IPS DF 19.7 (cell line): ENCODE data around the gene KIF26B.
"Not testable (repeated sequence)": the region's sequence is repeated elsewhere in the genome, so short reads cannot be mapped to it uniquely, and the experiment has no call there.

Experiments
- DNase-seq: peaks from one replicate; pipeline ENCODE4 v3.0.0-alpha.2; 2013; ENCODE audit warnings: low read depth, low spot score

Gene KIF26B

DNA sequence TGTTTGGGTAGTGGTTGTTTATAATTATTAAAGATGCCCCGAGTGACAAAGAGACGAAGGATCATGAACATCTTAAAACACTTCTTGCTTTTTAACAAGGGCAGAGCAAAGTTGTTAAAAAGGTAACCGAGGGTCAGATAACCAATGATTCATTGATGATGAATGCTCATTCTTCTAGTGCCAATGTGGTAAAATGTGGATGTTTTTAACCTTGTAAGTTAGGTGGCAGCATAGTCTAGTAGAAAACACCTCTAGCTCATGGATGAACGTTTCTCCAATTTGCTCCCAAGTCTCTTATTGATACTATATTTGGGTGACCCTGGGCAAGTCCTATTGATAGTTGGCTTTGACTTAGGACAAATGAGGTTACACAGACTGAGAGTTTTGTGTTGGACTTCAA, 167.9 kb downstream of the KIF26B start:
- DNase-seq: no peak

DNA sequence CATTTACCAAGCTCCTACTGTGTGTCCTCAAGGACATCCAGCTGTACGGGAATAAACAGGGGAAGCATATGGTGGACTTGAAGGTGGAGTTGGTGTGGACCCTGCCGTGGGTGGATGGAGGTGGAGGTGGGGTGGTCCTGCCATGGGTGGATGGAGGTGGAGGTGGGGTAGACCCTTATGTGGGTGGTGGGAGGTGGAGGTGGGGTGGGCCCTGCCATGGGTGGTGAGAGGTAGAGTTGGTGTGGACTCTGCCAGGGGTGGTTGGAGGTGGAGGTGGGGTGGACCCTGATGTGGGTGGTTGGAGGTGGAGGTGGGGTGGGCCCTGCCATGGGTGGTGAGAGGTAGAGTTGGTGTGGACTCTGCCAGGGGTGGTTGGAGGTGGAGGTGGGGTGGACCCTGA, 169.0 kb downstream of the KIF26B start:
- DNase-seq: not testable (repeated sequence)

DNA sequence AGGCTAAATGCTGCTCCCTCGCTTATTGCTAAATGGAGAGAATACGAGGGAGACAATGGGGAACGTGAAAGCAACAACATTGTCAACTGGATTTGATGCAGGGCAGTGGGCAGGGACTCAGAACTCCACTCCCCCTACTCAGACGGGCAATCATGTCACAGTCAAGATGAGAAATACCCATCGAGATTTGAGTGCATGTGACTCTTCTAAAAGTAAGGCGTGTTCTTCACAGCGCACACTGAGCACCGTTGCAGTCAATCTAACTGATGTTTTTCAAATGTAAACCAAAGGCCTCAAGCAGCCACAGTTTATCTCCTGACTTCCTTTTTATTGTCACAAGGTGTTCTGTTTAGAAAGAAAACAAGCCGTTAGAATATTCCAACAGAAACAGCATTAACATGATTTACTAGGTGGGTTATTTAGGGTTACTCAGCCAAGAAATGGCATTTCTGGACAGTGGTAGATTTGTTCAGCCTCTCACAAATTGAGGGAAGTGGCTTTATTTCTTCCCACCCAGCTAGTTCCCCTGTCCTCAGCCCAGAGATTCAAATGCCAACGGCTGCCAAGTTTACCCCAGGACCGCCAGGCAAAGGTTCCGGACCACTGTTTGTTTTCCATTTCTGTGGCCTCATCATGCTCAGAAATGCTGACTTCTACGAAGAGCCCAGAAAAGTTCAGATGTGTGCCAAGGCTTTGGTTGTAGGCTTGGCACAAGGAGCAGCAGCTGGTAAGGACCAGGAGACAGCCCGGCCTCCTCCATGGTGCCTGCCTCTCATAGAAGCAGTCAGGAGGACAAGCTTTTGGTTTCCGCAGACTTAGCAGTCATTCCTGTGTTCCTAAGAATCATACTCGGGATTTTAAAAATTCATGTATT, 171.4 kb downstream of the KIF26B start:
- DNase-seq: no peak

DNA sequence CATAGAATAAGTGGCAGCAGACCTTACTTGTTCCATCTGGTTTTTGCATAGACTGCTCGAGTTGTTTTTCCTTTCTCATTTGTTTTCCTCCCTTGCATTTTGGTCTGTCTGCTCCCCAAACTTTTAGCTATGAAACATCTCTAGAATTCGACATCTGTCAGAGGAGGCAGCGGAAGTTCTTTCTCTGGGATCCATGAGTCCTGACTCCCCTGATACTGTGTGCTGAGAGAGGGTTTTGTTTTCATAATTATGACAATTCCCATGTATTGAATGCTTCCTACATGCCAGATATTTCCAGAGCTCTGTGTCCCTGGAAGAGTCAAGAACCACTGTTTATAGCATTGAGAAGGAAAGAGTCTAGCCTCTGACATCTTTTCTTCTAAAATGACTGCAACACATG, 172.6 kb downstream of the KIF26B start:
- DNase-seq: no peak

DNA sequence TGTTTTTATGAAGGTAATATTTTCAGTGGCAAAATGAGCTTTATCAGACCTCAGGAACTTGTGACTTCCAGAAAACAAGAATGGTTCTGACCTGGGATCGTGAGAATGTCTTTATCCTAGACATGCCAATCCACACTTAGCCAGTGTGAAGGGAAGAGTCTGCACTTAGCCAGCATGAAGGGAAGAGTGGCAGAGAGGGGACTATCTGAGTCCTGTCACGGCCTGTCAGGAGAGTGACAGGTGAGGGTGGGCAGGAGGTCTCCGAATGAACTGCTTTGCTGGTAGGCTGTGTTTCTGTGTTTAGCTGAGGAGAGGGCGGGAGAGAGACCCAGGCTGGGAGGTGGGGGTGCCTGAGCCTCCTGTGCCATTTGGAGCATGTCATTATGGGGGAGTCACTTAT, 173.1 kb downstream of the KIF26B start:
- no peak for DNase-seq

DNA sequence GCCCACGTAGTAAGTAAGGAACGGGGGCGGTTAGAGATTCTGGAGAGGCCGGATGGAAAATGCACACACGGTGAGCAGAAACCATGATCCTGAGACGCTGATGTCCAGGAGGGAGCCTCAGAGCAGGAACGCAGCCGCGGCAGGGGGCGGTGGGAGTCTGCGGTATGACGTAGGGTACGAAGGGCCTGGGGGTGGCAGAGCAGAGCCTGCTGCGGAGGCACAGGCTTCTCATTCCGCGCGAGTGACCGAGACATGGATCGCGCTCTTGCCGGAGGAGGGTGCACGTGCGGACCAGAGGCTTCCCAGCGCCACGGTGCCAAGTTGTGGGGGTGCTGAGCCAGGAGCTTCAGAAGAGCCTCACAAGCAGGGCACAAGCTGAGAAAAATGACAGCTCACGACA, 176.2 kb downstream of the KIF26B start:
- DNase-seq: no peak

DNA sequence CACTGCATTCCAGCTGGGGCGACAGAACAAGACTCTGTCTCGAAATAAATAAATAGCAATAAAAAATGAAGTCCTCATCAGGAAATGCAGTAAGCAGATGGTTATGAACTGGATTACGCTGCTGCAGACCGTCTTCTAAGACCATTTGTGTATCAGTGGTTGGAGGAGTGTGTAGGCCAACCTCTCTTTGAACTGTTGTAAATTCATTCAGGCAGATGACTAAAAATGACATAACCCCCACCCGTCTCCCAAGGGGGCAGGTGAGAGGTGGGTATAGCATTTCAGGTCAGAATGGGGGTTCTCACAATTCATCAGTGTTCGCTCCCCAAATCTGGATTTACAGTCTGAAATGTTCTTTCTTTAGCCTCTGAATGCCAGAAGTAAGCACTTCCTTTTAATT, 177.3 kb downstream of the KIF26B start:
- no peak for DNase-seq

DNA sequence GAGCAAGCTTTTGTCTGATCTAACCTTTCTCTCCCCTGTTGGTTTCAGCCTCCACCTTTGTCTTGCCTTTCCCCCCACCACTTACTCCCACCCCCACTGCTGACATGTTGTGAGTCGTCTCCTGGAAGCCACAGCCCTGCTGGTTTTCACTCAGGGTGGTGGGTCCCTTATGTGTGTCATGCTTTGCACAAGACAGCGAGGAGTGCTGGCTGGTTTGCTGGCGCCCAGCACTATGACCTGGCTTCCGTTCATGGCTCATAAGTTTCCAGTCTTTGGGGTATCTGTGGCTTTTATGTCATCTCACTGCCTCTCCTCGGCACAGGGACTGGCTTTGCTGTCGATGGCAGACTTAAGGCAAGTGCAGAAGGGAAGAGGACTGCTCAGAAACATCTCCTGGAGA, 177.7 kb downstream of the KIF26B start:
- DNase-seq: no peak

DNA sequence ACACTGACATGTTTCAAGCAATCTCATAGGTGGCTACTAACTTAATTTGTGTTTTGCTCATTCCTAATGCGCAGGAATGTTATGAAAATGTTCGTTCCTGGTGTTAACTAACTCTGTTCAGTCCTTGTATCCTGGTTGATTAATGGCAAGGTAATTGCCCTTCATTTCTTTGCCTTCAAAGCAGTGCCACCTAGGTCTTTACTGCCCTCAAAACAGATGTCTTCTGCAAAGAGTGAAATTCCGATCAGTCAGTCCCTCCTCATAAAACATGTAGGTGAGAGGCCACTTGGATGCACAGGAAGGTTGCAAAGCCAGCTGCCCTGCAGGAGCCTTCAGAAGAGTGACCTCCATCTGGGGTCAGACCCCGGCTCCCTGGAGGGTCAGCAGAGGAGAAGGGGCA, 179.4 kb downstream of the KIF26B start:
- DNase-seq: no peak

DNA sequence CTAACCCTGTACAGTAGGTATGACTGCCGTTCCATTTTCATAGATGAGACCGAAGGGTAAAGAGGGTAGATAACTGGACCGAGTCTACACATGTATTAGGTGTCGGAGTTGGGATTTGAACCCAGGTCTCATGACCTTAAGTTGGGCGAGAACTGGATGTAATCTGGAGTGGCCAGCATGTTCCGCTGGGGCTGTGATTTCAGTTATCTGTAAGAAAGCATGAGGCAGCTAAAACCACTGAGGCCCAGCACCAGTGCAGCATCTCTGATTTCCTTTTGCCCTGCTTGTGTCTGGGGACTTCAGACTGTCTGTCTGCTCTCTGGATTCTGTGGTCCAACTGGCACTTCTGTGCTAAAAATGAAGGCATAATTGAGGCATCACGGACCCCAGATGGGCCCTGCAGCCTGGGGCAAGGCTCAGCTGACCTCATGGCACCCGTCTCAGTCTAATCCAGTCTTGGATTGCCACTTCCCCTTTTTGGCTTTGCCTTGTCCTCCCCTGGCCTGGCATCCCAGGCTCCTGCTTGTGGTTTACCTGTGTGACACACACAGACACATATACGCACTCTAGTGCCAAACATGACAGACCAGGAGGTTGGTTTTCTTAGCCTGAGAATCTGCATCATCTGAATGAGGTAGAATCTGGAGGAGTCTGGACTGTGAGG, 180.2 kb downstream of the KIF26B start:
- DNase-seq: no peak

DNA sequence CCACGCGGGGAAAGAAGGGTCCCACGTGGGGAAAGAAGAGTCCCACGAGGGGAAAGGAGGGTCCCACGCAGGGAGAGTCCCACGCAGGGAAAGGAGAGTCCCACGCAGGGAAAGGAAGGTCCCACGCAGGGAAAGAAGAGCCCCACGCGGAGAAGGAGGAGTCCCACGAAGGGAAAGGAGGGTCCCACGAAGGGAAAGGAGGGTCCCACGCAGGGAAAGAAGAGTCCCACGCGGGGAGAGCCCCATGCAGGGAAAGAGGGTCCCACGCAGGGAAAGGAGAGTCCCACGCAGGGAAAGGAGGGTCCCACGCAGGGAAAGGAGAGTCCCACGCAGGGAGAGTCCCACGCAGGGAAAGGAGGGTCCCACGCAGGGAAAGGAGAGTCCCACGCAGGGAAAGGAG, 180.9 kb downstream of the KIF26B start:
- not testable (repeated sequence) for DNase-seq

DNA sequence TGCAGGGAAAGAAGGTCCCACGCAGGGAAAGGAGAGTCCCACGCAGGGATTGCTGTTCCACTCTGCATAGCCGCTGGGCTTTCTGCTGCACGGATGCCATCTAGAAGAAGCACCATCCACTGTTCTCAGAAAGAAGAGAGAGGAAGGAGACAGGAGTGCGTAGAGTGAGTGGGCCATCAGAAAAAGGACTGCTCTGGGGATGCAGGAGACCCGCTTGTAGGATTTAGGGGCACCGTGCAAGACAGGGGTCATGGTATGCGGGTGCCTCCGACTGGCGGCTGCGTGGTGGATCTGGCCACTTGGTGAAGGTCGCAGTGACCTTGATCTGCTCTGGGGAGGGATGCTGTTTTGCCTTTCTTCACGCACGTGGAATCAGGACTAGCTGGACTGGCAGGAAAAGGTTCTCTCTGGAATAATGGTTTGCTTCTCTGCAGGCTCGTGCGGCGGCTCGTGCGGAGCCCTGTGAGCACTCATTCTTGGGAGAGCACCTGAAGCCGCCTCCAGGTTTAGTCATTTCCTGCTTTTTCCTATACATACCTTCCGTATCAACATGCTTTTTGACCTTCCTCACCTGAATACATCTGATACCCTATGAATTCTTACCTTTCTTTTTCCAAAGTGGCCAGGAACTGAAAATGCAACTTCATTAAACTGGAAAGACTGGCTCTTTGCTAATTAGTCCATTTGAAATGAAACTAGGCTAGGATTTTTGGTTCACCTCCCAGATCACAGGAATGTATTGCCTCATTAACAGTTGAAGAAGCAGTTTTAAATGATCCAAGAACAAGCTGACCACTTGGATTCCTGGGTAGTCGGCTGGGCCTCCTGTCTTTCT, 181.6 kb downstream of the KIF26B start:
- no peak for DNase-seq

DNA sequence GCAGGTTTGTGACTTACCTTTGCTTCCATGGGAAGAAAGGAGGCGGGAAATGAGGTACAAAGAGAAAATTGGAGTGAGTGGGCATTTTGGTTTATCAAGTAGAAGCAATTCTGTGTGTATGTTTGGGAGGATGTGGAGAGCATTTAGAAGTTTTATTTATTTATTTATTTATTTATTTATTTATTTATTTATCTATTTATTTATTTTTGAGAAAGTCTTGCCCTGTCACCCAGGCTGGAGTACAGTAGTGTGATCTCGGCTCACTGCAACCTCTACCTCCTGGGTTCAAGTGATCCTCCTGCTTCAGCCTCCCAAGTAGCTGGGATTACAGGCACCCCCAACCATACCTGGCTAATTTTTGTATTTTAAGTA, 182.2 kb downstream of the KIF26B start:
- DNase-seq: not testable (repeated sequence)

DNA sequence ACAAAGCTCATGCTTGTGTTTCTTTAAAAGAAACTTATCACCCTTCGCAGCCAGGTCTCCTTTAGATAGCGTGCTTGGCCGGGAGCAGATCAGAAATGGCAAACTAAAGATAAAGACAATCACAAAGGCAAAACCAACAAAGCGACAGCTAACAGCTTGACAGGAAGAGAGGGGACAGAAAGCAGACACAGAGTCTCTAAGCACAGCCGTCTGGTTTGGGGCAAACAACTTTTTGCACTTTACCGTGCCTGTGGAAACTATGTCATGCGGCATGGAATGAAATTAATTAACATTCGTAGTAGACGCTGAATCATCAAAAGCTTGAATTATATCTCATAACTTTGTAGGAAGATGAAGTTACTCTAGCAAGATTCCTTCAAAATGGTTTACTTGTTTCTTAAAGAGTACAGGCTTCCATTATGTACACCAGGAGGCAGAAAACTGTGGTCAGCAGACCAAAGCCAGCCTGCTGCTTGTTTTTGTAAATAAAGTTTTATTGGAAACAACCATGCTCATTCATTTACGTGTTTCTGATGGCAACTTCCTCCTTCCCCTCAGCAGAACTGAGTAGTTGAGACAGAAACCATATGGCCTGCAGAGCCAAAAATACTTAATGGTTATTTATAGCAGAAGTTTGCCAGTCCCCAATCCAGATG, 183.2 kb downstream of the KIF26B start:
- no peak for DNase-seq

DNA sequence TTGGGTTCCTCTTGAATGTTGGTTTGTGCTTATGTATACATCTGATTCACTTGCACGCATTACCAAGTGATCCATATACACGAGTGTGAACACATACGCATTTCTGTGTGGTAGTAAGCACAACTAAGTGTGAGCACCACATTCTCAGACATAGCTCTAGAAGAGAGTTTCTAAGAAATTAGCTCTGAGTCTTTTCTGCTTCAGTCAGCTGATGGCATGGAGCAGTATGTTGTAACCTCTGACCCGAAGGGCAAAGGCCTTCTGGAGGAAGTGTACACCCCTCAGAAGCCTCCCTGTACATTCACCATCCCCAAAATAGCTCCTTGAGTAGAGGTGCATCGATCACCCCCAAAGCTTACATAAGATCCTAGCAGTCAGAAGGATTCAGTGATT, 183.7 kb downstream of the KIF26B start:
- DNase-seq: no peak

DNA sequence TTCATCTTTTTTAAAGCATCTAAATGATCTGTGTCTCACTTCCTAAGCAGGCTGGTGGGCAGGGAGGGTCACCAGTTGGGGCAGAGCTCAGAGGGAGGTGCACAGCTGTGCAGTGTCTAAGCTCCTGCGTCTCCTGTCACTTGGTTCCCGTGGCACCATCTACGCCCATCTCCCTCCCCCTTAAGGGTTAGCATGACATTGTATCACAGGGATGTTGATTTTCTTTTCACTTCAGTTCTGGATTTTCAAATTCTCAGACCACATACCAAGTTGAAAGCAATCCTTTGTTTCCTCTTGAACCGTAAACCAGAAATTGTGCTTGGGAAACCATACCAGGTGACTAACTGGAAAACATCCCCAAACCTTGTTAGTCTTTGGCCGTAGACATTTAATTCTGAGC, 187.0 kb downstream of the KIF26B start:
- no peak for DNase-seq

DNA sequence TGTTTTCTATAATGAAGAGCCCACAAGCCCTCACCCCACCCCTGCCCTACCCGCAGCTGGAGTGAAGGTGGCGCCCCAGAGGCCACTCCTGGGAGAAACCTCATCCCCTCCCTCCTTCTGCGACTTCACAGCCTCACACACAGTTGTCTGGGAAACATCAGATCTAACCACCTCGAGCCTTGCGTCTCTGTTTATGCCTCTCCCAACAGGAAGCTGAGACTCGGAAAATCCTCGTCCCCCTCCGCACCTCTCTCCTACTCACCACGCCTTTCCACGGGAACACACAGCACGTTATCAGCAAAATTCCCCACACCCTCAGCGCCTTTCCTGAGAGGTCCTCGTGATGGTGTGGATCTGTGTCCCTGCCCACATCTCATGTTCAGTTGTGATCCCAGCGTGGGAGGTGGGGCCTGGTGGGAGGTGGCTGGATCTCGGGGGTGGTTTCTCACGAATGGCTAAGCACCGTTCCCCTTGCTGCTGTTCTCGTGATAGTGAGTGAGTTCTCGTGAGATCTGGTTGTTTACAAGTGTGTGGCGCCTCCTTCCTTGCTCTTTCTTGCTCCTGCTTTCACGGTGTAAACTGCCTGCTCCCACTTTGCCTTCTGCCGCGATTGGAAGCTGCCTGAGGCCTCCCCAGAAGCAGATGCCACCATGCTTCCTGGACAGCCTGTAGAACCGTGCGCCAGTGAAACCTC, 190.6 kb downstream of the KIF26B start:
- no peak for DNase-seq

DNA sequence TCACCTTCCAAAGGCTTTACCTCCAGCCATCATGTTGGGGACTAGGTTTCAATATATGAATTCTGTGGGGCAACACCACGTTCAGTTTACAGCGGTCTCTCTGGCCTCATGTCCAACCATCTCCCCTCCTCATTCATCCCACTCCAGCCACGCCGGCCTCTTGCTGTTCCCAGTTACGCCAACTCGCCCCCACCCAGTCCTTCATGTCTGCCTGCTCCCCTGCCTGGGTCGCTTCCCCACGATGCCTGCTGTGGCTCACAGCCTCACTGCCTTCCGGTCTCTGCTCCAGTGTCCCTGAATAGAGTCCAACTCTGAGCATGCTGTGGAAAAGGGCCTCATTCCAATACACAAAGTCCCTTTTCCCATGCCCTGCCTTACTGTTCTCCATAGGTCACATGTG, 193.8 kb downstream of the KIF26B start:
- DNase-seq: no peak

DNA sequence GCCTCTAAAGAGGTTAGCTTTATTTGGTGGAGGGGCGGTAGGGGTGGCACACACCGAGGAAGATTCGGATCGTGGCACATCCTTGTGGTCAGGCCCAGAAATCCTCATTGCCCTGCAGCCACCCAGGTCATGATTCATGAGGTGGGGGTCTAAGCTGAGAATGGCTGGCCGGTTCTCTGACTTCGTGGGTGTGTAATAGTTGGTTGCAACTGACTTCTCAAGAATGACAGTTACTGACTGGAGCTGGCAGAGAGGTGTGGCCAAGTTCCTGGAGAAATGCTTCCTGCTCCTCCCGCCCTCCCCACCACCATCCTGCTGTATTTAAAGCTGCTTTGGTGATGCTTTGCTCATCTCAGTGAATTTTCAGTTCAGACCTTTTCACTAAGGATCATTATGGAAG, 198.6 kb downstream of the KIF26B start:
- DNase-seq: no peak

DNA sequence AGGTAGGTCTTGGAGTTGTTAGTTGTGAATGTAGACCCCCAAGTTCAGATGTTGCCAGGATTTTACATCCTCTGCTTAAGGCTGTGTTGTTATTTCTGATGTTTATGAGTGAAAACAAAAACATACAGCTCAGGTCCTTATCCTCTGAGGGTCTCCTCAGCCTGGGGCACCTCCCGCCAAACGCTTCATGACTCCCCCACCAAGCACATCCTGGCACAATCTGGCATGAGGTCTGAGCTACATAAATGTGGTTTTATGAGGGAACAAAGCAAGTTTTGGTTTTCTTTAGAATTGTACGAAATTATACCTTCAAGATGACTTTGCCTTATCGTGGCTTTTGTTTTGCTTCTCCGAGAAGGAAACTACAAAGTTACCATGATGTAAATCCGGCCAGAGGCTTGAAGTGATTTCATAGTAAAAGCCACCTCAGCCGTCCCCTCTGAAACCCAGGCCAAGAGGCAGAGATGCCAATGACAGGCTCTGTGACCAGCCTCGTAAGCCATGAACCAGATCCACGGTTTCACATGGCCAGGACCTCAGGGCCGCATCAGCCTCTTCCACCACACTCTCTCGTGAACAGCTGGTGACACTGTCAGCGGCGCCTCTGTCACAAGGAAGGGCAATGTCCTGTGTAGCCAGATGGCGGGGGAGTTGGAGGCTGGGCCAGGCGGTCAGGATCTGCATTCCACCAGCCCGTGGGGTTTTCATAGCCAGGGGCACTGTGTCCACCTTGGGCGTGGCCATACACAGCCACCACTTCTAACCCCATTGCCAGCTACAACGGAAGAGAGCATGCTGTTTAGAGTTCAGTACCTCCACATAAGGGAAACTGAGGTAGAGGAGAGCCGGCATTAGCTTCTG, 199.4 kb downstream of the KIF26B start:
- no peak for DNase-seq
